ENCODE measurements around the gene ESPN.

The ESPN gene

GRCh38 chr1:6466751-6467150, 42.2 kb downstream of the ESPN start:
- DNase-seq = no peak

- DNase-seq = no peak
Measured at GRCh38 chr1:6467224-6467623, 42.6 kb downstream of the ESPN start.

- no peak for DNase-seq
Measured at GRCh38 chr1:6467744-6468688, 43.4 kb downstream of the ESPN start.

DNA sequence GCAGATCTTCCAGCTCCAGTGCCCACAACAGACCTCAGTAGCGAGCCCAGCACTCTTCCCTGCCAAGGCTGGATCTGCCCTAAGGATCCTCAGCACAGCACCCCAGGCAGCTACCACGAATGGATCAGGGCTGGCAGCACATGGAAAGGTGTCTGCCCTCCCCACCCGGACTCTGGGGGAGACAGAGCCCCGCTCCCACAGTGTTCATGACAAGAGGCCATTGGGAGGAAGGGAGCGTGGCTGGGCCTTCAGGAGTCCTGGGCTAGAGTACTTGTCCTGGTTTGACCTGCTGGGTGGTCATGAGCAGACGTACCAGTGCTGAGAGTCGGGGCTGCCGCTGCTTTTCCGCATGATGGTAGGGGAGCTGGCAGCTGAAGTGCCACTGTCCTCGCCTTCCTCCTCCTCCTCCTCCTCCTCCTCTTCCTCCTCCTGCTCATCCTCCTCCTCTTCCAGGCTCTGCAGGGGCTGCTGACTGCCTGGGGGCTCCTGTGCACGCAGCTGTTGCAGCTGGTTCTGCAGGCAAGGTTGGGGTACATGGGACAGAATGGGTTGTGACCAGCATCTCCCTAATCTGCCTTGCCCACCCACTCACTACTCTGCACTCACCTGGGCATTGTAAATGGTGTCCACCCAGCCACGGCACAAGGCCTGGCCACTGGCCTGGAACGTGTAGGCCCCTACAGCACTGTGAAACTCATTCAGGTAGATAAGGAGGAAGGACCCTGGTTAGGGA, 44.3 kb downstream of the ESPN start:
- DNase-seq = no peak

- no peak for DNase-seq
Measured at GRCh38 chr1:6470132-6471085, 45.8 kb downstream of the ESPN start.

GRCh38 chr1:6471086-6471969, 46.8 kb downstream of the ESPN start:
- DNase-seq = no peak

- DNase-seq = no peak
Measured at GRCh38 chr1:6471970-6472368, 47.4 kb downstream of the ESPN start.

DNA sequence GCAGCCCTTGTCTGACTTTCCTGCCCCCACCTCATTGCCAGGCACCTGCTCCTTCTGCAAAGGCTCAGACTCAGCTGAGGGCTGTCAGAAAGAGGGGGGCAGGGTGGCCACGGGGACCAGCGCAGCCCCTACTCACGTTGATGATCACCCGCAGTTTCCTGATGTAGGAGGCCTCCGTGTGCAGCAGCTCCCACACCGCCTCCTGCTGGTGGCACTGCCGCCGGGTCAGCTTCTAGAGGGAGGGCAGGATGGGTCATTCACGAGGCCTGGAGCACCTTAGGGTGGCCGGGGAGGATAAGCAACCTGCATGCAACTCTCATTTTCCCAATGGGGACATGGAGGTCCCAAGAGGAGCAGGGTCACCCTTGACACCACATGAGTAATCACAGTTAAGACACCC, 47.8 kb downstream of the ESPN start:
- DNase-seq = peak; percentile 32

GRCh38 chr1:6473156-6473555, 48.6 kb downstream of the ESPN start:
- DNase-seq = no peak

- DNase-seq = no peak
Measured at GRCh38 chr1:6473974-6474814, 49.6 kb downstream of the ESPN start.

DNA sequence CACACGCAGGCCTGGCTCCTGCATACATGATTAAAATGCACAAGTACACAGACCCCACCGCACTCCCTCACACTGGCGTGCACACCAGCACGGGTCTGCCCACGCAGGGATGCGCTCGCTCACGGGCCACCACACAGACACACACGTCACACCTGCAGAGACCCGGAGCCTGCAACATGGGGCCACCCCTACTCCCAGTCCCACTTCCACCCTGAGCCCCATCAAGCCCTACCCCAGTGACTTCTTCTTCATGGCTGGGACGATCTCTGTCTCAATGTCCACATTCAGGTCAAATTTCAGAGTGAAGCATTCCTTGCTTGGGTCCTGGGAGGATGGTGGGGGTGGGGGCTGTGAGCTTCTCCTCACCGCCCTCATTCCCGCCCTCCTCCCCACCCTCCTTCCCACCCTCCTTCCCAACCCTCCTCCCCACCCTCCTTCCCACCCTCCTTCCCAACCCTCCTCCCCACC, 50.3 kb downstream of the ESPN start:
- DNase-seq = no peak

GRCh38 chr1:6475381-6476133, 51.0 kb downstream of the ESPN start:
- peak; percentile 83 for DNase-seq

GRCh38 chr1:6476483-6476882, 51.9 kb downstream of the ESPN start:
- no peak for DNase-seq

GRCh38 chr1:6477039-6477820, 52.7 kb downstream of the ESPN start:
- no peak for DNase-seq

DNA sequence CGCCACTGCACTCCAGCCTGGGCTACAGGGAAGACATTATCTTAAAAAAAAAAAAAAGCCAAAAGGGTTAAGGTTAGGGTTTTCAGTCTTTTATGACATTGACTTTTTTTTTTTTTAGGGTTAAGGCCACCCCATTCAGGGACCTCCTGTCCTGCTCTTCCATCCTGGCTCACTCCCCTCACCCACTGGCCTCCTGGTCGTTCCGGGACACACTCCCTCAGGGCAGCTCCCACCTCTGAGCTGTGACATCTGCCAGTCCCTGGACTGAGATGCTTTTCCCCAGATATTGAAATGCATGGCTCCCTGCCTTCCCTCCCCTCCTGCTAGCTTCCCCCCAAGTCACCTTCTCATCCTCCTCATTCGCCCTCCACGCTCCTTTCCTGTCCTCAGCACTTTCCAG, 57.2 kb downstream of the ESPN start:
- DNase-seq = no peak

- no peak for DNase-seq
Measured at GRCh38 chr1:6483017-6483760, 58.6 kb downstream of the ESPN start.

DNA sequence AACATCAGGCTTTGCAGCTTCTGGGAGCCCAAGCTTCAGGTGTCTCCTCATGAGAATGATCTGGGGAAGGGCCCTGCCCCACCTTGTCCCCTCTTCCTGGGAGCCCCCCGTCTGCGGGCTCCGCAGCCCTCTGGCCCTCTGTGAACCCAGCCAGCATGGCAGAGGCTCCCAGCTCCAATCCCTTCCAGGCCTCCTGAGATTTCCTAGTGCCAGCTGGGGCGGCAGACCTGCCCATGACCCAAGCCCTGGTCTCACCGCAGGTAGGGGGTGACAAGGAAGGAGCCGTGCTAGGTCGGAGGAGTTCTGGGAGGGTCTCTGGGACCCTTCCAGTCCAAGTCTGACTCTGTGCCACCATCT, 59.2 kb downstream of the ESPN start:
- DNase-seq = no peak

DNA sequence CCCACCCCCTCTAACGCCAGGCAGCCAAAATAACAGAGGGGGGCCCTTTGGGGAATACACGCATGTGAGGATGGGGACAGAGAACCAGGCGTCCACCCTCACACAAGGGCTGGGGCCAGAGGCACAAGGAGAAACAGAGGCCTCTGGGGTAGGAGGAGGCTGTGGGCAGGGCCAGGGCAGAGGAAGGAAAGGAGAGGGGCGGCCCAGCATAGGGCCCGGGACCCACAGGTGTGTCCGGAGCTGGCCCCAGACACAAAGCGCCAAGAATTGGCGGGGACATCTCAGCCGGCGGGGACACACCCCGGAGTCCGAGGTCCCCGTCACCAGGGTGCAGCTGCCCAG, 60.2 kb downstream of the ESPN start:
- no peak for DNase-seq
